ENCODE results near the gene ANP32A.

DNA sequence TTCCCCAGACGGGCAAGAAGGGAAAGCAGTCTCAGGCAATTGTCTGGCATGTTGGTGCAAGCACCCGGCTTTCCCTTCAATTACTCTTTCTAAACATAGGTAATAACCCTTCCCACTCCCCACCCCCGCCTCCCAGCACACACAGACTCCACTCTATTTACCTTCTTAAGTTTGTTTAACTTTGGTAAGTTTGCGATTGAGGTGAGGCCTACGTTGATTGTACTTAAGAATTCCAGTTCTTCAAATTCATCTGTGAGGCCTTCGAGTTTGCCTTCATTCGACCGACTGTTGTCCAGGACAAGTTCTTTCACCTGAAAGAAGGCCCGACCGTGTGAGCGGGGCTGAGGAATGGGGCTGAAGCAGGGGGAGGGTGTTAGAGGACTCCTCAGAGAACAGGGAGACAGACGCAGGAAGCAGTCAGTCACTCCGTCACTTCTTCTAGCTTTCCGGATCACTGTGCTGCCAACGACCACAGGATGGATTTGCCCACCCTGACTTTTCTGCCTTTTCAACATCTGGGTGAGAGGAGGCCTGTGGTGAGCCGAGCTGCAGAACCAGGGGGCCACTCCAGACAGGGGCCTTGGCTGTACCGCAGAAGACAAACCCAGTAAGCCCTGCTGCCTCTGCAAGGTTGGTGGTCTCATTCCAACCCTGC, 33.0 kb downstream of the ANP32A start:
- TF ChIP-seq, protein P1, sequence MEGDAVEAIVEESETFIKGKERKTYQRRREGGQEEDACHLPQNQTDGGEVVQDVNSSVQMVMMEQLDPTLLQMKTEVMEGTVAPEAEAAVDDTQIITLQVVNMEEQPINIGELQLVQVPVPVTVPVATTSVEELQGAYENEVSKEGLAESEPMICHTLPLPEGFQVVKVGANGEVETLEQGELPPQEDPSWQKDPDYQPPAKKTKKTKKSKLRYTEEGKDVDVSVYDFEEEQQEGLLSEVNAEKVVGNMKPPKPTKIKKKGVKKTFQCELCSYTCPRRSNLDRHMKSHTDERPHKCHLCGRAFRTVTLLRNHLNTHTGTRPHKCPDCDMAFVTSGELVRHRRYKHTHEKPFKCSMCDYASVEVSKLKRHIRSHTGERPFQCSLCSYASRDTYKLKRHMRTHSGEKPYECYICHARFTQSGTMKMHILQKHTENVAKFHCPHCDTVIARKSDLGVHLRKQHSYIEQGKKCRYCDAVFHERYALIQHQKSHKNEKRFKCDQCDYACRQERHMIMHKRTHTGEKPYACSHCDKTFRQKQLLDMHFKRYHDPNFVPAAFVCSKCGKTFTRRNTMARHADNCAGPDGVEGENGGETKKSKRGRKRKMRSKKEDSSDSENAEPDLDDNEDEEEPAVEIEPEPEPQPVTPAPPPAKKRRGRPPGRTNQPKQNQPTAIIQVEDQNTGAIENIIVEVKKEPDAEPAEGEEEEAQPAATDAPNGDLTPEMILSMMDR (conservative IDR thresholded peaks at IDR 0.05 in 1 of 2, IDR thresholded peaks at IDR 0.05 in 1 of 2; ENCODE audit: low read depth in 1 of 2, low read length in 2 of 2), result no peak
- TF ChIP-seq EZH2 (IDR thresholded peaks at IDR 0.05; ENCODE audit: low read length, missing control alignments), result no peak
